Umbilical cord (tissue), 2 donors: ENCODE measurements around the gene BMAL1. TPM values are rescaled to one million over a fixed set of nuclear protein-coding genes. Genes with fewer than 3 reads are reported as not detected.

ENCODE experiments used
- DNase-seq: peaks from one replicate; pipeline ENCODE4 v3.0.0-alpha.2; 2015; ENCODE audit warnings: low spot score
- total RNA-seq: library from RNA; depleted of rRNA; stranded (reverse); fragments of >200 nt; gene quantifications from one replicate; pipeline ENCODE4 v1.2.3, GENCODE V29; 2014; ENCODE audit warnings: low replicate concordance; ENCODE audit not compliant: insufficient read depth

Gene BMAL1
- total RNA-seq, 1 donor from 2014 or later, result 48.6 TPM

DNA sequence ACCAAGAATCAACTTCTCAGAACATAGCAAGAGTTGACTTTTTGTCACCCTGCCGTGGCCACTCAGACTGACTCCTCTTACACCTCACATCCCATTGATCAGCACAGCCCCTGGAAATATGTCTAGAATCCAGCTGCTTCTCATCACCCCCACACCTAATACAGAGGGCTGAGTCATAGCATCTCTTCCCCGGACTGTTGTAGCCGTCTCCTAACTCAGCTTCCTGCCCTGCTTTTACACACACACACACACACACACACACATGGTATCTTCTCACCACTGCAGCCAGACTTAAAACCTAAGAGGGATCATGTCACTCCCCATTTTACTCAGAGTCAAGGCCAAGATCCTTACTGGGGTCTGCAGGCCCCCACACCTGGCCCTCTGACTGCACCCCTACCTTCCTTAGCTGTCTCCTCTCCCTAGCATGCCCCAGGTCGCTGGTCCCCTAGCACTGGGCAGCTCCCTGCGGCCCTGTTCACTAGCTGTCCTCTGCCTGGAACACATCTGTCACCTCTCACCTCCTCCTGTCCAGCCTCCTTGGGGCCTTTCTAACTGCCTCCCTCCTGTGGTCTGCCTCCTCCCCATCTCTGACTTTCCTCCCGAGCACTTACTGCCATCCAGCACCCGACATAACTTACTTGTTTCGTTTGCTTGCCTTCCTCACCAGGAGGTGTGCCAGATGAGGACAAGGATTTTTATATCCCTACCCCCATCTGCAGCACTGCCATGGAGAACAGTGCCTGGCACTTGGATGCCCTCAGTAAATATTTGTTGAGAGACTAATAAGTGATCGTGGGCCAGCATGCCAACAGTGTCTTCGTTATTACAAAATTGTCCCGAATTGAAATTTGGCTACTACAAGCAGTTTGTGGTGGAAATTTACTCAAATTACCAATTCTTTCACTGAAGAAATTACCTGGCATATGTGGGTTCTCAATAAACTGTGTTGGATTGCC lies 61.9 kb downstream of the BMAL1 start:
- peak; percentile 52 for DNase-seq

DNA sequence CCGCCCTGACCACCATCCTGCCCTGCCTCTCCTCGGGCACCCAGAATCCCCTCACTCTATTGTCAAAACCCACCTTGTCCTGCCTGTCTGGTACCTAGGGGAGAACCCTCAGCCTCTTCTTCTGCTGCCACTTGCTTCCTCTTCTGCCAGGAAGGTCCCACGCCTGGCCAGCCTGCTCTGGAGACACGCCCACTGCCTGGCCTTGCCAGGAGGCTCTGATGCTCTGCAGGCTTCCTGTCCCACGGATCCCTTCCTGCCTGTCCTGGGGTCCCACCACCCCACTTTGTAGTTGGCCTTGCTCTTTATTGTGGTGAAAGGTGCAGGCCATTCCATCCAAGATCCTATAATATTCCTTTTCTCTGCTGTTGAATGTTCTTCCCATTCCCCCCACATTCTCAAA lies 63.4 kb downstream of the BMAL1 start:
- no peak for DNase-seq

DNA sequence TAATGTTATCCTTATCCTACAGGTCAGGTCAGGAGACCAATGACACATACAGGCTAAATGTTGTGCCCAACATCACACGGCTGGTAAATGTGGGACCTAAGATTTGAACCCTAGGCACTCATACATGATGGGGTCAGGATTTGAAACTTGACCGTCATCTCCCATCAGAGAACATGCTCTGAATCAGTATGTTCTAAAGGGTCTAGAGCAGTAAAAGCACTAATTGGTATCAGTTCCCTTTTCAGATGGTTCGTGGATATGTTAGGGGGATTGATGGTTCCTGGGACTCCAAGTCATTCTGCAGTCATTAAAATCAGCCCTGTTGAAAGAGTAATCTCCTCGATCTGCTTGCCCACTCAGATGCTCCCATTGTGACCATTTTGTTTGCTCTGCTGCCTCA lies 65.5 kb downstream of the BMAL1 start:
- DNase-seq, result no peak

DNA sequence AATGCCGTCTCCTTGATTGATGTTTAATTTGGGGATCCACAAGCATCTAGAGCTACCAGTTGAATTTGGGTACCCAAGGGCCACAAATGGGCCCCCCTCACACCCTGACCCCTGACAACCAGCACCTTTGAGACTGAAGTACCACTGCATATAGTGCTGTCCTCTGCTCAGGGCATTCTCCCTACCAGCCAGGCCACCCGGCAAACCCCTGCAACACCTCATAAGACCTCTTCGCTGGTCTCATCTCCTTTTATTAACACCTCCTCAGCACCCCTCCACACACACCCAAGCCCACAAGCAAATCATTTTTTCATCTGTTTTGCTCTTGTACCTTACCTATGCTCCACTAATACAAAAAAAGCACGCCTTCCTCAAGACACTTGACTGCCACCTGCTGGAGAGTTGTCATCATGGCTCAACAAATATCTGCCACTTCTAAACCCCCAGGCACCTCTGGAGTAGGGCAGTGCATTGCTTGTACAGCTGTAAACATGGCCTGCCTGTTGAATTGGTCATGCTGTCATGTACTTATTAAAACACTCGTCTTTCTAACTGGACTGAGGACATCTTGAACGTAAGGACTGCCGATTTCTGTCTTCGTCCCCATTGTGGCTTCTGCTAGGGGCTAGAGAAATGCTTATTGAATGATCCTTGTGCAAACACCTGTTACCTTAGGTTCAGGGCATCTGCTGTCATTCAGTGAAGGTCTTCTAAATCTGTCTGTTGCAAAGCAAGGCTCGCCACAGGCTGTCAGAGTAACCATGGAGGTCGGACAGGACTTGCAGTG lies 66.5 kb downstream of the BMAL1 start:
- DNase-seq, result peak; percentile 70

DNA sequence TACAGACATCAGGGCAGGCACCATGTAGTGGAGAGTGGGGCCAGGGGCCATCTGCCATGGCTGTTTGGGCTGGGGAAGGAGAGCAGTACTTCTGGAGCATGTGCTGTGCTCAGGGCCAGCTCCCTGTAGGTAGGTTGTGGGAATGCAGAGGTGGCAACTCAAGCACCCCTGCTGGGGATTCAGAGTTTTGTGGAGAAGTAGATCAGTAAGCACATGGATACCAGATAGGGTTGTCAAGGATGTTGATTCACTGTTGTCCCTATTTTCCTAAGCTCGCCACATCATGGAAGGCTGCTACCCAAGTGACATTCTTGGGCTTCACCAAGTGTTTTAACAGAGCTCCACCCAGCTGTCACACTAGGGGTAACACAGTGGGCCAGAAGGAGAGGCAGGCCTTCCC lies 67.2 kb downstream of the BMAL1 start:
- DNase-seq, result no peak

DNA sequence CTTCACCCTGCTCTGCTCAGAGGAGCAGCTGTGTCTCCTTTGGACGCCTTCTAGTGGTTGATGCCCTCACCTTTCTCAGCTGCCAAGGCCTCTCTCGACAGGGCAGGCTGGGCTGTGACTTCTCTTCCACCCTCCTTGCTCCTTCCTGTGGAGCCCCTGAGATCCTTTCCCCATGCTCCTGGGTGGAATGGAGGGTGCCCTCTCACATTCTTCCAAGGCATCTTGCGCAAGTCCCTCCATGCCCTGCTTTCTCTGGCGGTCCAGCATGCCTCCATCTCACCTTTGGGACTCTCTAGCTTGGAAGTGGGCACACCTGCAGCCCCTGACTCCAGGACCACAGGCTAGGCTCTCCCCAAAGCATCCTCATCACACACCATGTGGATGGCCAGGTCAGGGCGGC lies 68.9 kb downstream of the BMAL1 start:
- DNase-seq, result no peak

DNA sequence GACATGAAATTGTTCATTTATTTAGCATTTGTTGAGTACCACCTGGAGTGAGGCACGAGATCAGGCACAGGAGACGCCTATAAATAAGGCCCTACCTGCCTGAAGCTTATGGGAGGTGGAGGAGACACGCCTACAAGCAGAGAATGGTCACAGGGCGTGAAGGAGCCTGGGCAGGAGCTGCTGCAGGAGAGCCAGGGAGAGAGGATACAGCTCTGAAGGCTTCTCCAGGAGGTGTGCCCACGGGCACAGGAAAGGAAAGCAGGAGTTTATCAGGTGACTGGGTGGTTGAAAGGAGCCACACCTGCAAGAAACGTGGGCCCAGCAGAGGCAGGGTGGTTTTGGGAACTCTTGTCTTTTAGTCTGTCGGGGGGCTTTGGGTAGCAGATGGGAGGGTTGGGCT lies 70.3 kb downstream of the BMAL1 start:
- no peak for DNase-seq

DNA sequence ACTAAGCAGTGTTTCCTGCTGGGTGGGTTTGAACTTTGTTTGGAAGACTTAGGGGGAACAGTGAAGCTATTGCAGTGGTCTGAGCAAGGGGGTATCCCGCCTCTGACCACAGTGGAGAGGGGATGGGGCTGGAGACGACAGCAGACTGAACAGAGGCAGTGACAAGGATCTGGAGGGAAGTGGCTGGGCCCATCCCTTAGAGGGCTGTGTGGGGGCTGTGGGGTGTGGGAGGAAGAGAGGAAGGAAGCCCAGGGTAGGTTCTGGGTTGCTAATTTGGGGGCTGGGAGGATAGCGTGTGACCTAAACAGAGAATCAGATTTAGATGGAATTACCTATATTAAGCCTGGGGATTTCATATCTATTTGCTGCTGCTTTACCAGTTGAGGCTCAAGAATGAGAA lies 70.7 kb downstream of the BMAL1 start:
- no peak for DNase-seq

DNA sequence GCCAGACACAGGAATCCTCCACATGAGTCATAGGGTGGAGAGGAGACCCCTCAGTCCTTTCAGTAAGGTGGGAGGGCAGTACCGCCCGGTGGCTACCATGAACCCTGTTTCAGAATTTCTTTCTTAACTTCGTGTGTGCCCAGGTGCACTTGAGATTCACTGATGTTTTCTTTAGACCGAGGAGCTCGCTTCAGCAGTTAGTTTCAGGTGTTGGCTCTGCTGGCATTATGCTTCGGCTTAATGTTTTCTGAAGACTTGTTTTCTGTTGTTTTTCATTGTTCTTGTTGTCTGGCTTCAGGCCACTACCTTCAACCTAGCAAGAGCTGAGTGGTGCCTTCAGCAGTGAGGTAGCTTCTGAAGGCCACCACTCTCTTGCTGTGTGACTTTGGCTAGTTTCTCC lies 71.5 kb downstream of the BMAL1 start:
- no peak for DNase-seq

DNA sequence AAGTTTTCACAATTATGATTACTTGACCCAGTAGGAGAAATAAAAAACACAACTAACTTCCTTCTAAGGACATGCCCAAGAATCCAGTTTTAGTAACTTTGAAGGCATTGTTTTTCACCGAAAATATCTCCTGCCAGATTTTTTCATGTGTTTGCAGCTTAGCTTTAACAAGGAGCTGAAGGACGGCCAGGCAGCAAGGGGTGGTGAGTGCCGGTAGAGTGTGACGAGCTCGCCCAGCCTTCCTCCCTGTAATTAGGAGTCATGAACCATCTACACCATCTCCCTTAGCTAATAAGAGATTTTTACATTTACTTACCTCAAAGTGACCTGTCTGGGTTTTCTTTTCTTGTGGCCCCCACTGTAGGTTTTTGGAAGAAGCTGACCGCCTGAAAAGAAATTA lies 72.0 kb downstream of the BMAL1 start:
- DNase-seq, result no peak

DNA sequence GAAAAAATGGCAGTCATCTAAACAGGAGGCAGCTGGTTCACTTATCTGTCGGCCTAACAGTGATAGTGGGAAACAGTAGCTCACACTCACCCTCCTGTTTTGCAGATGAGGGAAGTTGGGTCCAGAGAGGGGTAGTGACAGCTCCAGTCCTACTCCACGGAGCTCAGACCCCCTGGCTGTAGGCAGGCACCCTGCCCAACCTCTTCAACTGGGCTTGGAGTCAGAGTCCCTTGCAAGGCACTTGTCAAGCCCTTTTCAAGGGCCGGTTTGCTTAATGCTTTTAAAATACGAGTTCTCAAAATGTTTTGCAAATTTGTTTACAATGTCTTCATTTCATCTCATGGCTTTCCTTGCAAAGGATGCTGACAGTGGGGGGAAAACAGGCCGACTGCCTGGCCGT lies 75.1 kb downstream of the BMAL1 start:
- DNase-seq, result no peak

DNA sequence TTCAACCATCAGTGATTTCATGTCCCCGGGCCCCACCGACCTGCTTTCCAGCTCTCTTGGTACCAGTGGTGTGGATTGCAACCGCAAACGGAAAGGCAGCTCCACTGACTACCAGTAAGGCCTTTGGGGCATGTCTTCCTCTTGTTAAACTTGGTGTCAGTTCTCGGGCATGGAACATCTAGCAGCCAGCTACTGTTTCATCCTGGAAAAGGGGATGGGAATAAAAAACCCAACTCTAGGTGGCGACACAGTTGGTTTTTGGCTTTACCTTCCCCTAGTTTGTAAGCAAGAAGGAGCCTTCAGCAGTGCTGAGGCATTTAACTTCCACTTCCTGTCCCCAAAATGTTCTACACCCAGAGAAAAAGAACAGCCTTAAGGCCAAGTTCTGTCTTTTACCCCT lies 76.7 kb downstream of the BMAL1 start:
- no peak for DNase-seq

DNA sequence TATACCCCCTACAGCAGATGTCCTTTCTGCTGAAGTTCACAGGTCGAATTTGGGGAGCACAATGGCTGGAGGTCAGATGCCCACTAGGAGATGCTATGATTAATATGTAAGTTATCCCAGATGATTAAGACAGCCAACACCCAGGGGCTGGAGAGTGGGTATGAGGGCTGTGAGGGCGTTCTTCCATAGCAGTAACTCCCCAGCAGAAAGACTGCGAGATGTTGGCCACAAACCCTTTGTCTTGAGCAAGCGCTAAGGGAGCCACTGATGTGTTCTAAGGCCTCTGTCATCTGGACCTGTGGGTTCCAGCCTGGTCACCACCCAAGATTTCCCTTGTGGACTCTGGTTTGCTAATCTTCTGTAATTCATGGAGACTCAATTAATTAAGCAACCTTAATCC lies 77.6 kb downstream of the BMAL1 start:
- no peak for DNase-seq

DNA sequence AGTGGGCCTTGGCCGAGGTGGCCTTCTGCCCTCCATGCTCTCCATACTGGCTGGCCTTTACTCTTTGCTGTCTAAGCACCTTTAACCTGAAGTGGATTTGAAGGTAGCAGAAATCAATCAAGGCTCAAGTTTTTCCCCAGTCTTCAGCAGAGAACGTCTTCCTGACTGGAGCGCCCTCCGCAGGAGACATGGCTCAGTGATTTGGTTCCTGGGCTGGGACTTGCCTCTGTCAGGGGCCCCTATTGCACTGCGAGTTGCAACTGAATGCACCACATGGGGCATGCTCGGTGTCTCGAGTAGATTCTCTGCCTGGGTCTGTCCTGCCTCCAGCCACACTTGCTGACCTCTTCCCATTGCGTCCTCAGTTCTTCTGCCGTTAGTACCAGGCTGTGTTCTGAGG lies 79.6 kb downstream of the BMAL1 start:
- DNase-seq, result no peak

DNA sequence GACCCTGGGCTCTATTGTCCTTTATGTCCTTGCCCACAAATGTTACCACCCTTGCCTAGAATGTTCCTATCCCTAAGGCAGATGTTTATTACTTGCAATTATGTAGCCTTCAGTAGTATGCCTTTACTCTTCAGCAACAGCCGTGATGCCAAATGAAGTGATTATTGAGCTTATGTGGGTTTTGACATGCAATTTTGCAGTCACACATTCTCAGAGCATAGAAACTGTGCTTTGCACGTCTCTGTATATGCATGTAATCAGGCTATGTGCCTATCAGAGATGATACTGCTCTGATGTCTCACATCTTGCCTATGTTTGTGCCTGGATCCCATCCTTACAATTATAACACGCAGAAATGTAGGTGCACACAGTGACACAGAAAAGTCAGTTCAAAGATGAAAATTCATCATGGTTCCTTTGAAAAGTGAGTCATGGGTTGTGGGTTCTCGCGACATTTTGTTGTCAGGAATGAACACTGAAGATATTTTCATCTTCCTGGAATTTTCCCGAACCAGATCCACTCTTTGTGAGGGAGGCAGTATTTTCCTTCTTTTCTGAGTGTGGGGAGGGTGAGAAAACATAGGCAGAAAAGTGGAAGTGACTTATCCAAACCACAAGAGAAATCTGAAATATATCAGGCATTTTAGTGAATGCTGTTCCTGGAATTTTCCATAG lies 81.1 kb downstream of the BMAL1 start:
- no peak for DNase-seq

DNA sequence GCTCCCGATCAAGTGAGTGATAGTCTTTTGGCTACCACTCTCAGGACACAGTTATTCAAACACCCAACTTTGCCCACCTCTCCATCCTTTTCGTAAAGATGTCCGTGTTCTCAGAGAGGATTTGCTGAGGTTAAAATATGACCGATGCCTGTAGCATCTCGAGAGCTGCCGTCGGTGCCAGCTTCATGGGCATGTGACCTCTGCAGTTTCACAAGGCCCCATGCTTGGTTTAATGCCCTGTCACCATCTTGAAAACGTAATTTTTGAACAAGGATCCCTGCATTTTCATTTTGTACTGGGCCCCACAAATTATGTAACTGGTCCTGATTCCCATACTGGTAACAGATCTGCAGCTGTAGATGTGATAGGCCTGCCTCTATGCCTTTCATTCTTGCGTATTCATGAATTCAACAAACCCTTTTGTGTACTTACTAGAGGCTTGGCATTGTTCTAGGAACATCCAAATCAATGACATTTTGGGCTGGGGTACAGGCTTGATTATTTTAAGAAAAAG lies 85.1 kb downstream of the BMAL1 start:
- DNase-seq, result no peak

DNA sequence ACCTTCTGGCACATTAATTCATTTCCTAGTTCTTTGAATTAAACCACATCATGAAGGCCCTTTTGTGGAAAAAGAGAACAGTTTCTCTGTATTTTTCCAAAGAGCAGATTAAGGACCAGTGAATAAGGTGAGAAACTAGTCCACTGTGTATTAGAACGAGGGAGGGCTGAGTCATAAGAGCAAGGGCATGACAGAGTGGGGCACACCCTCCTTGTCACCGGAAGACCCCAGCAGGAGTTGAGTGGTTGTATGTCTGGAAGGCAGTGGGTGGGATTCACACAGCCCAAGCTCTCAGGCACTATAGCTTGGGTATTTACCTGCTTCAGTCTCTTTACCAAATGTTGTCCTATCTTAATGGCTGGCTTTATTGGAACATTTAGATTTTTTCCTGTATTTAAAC lies 86.8 kb downstream of the BMAL1 start:
- no peak for DNase-seq

DNA sequence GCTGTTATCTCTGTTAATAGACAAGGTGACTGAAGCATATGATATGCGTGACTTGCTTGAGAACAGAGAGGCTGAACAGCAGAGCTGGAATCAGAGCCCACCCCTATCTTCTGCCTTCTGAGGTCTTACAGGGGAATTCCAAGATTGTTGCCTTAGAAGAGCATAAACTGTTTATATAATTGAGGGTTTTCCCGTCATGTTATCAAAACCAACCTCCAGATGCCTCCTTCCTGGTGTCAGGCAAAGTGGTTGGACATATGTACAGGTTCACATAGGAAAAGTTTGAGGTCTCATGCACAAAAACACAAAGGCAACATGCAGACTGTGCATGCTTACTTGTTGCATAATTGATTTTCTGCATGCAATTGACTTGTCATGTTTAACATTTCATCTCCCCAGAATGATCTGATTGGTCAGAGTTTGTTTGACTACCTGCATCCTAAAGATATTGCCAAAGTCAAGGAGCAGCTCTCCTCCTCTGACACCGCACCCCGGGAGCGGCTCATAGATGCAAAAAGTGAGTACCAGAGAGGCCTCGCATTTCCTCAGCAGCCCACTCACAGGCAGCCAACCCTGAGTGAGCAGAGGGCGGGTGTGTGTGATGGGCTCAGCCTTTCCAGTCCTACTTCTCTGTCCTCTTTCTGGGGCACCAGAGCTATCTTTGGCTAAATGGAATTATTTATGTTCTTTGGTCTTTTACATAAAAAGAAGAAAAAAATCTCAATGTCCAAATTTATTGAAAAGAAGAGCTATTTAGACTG lies 88.9 kb downstream of the BMAL1 start:
- DNase-seq, result no peak

DNA sequence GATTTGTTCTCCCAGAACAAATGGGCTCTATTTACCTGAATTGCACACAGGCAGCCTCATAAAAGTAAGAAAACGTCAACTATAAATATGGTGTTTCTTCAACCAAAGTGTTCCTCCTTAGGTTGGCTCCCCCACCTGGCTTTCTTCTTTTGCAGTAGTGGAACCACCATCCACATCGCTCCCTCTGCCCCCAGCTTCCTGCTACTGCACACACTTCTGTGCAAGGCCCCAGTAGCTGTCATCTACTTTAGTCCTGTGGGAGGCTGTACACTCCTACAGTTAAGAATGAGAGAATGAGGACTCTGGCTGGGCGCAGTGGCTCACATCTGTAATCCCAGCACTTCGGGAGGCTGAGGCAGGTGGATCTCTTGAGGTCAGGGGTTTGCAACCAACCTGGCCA lies 89.5 kb downstream of the BMAL1 start:
- no peak for DNase-seq

DNA sequence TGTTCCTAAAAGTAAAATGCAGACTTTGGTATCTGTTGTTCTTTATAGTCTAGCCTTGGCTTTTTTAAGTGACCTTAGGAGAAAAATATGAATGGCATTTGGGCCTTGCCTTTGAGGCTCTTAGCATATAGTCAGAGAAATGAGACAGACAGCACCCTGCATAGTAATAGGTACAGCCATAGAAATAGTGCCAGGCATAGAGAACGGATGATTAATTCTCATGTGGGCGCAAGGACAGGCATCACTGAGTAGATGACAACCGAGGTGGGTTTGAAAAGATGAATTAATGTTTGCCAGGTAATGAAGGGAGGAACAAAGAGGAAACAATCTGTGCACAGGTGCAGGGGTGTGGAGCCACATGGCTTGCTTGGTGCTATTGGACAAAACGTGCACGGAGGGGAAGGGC lies 90.5 kb downstream of the BMAL1 start:
- DNase-seq, result peak; percentile 52

DNA sequence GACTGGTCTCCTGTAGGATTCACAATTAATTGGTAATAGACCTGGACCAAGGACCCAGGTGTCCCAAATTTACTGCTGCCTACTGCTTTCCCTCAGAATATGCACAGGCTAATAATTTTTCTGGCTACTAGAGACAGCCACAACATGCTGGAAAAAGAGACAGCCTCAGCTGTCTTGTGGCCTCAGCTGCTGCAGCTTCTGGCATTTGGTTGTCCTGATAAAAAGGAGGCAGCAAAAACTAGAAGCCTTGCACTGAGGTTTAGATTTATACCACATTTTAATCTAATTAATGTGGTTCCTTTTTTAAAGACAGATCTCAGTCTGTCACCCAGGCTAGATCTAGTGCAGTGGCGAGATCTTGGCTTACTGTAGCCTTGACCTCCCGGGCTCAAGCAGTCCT lies 95.6 kb downstream of the BMAL1 start:
- no peak for DNase-seq
